Gastrocnemius medialis (tissue), 4 donors: ENCODE results near the gene CLSTN2. TPM values are rescaled to one million over a fixed set of nuclear protein-coding genes. Genes with fewer than 3 reads are reported as not detected.

Experiments
- ATAC-seq, 2 donors: fragments of 150-250 bp; one replicate each; pipeline ENCODE4 v1.9.1; 2016
- DNase-seq, 2 donors: peaks; one replicate each; pipeline ENCODE4 v3.0.0-alpha.2; 2019
- H3K27ac ChIP-seq, 4 donors: fragments of 200-600 bp; sonication (generic); 1 replicate in 1 of 4; 2 replicates in 3 of 4; pipeline ENCODE4 v1.5.1; 2016 to 2018; ENCODE audit warnings: mild to moderate bottlenecking in 2 of 4, moderate library complexity in 1 of 4
- H3K27me3 ChIP-seq, 3 donors: fragments of 200-600 bp; sonication (generic) in 2 of 3; 1 replicate in 1 of 3; 2 replicates in 2 of 3; pipeline versions ENCODE4 v1.5.1 to v1.6.0; 2016 to 2019; ENCODE audit warnings: mild to moderate bottlenecking in 1 of 3, moderate library complexity in 1 of 3
- H3K36me3 ChIP-seq, 2 donors: fragments of 200-600 bp; sonication (generic) in 1 of 2; one replicate each; pipeline ENCODE4 v1.5.1; 2017 to 2018
- H3K4me1 ChIP-seq, 2 donors: fragments of 200-600 bp; sonication (generic) in 1 of 2; one replicate each; pipeline ENCODE4 v1.5.1; 2016 to 2017; ENCODE audit warnings: mild to moderate bottlenecking in 2 of 2
- H3K4me3 ChIP-seq, 4 donors: fragments of 200-600 bp; sonication (generic) in 3 of 4; 1 replicate in 1 of 4; 2 replicates in 3 of 4; pipeline ENCODE4 v1.5.1; 2016 to 2019; ENCODE audit warnings: mild to moderate bottlenecking in 2 of 4
- H3K9me3 ChIP-seq, 3 donors: fragments of 200-600 bp; sonication (generic) in 2 of 3; 1 replicate in 1 of 3; 2 replicates in 2 of 3; pipeline ENCODE4 v1.5.1; 2016 to 2019
- CTCF ChIP-seq, 5 experiments: fragments of 450-650 bp in 3 of 5; fragments of 200-600 bp in 2 of 5; sonication (generic) in 2 of 5; IDR thresholded peaks in 4 of 5; conservative IDR thresholded peaks in 1 of 5; 1 replicate in 4 of 5; 2 replicates in 1 of 5; pipeline ENCODE4 v1.5.1; 2016 to 2019; ENCODE audit warnings: antibody characterized with exemption in 5 of 5, mild to moderate bottlenecking in 3 of 5, moderate library complexity in 3 of 5
- POLR2A ChIP-seq, 2 donors: fragments of 450-650 bp; IDR thresholded peaks; one replicate each; pipeline ENCODE4 v1.6.1; 2017; ENCODE audit warnings: antibody characterized with exemption in 2 of 2, mild to moderate bottlenecking in 2 of 2, moderate library complexity in 2 of 2
- in situ Hi-C, 4 donors: fragments of 200-750 bp; cut with MboI; loops; one replicate each; pipeline versions ENCODE4 v1.15.0 to v1.8.0; 2017; ENCODE audit warnings: low sequenced_read_pairs in 4 of 4
- intact Hi-C: fragments of 100-400 bp; cut with DNase I; formaldehyde crosslinking; loops from one replicate; pipeline ENCODE4 v1.15.1; 2023; ENCODE audit warnings: low total_unique reads
- total RNA-seq, 4 donors: library from RNA; depleted of rRNA; stranded (reverse); fragments of >200 nt; gene quantifications; one replicate each; pipeline versions ENCODE4 v1.1.0 to v1.2.3, GENCODE V29; 2016

CLSTN2 gene
- total RNA-seq, 4 donors from 2014 or later, result 1.1 to 4.9 (median 4.0) TPM

- intact Hi-C loops, result no loop called here
- in situ Hi-C loops, result no loop called here
- no peak for DNase-seq
- ATAC-seq, result no peak
- TF ChIP-seq POLR2A (IDR thresholded peaks at IDR 0.05) (no peak), CTCF (IDR thresholded peaks at IDR 0.05 in 4 of 5, conservative IDR thresholded peaks at IDR 0.05 in 1 of 5) (no peak)
- no peaks in the 10 kb centered on the region for H3K4me1 ChIP-seq
- H3K36me3 ChIP-seq, result no peaks in the 10 kb centered on the region
- no peaks in the 10 kb centered on the region for H3K9me3 ChIP-seq
- no peak overlapping the region for H3K27ac ChIP-seq
- H3K27me3 ChIP-seq, result no peaks in the 10 kb centered on the region
- no peak overlapping the region for H3K4me3 ChIP-seq
Measured at GRCh38 chr3:140073278-140074045, 138.5 kb downstream of the CLSTN2 start.

- Histone ChIP-seq H3K36me3 (no peaks in the 10 kb centered on the region), H3K4me1 (no peaks in the 10 kb centered on the region), H3K27ac (no peak overlapping the region), H3K4me3 (no peak overlapping the region), H3K9me3 (no peaks in the 10 kb centered on the region), H3K27me3 (no peaks in the 10 kb centered on the region)
- ATAC-seq (no peak), DNase-seq (no peak)
- intact Hi-C loops, result no loop called here
- no peak for TF ChIP-seq CTCF (IDR thresholded peaks at IDR 0.05 in 4 of 5, conservative IDR thresholded peaks at IDR 0.05 in 1 of 5)
- no peak for TF ChIP-seq POLR2A (IDR thresholded peaks at IDR 0.05)
- in situ Hi-C loops, result no loop called here
Measured at GRCh38 chr3:140076552-140076951, 141.6 kb downstream of the CLSTN2 start.

- in situ Hi-C loops, result no loop called here
- DNase-seq (no peak), ATAC-seq (no peak)
- no peaks in the 10 kb centered on the region for H3K27me3 ChIP-seq
- intact Hi-C loops, result no loop called here
- TF ChIP-seq POLR2A (IDR thresholded peaks at IDR 0.05) (no peak), CTCF (IDR thresholded peaks at IDR 0.05 in 4 of 5, conservative IDR thresholded peaks at IDR 0.05 in 1 of 5) (no peak)
- H3K9me3 ChIP-seq, result no peaks in the 10 kb centered on the region
- no peak overlapping the region for H3K4me3 ChIP-seq
- no peak overlapping the region for H3K27ac ChIP-seq
- no peaks in the 10 kb centered on the region for H3K4me1 ChIP-seq
- no peaks in the 10 kb centered on the region for H3K36me3 ChIP-seq
Measured at GRCh38 chr3:140077406-140077805, 142.4 kb downstream of the CLSTN2 start.

DNA sequence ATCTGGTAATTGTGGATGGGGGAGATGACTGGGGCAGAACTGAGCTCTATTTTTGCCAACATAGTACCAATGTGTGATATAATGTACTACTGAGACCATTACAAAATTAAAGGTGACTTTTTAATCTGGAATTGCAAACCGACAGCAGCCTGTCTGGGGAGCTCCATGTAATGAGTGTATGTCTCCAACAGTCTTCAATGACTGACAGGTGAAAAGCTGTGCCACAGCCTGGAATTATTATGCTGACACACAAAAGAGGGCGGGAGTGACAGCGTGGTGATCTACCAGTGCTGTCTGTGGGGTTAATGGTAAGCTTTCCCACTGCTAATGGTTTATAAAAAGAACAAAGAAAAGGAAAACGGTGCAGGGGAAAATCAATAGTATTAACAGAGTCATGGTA is 143.4 kb downstream of the CLSTN2 start:
- DNase-seq (no peak), ATAC-seq (no peak)
- no peaks in the 10 kb centered on the region for H3K27me3 ChIP-seq
- no peak overlapping the region for H3K27ac ChIP-seq
- intact Hi-C loops (no loop called here), in situ Hi-C loops (no loop called here)
- no peaks in the 10 kb centered on the region for H3K9me3 ChIP-seq
- TF ChIP-seq POLR2A (IDR thresholded peaks at IDR 0.05) (no peak), CTCF (IDR thresholded peaks at IDR 0.05 in 4 of 5, conservative IDR thresholded peaks at IDR 0.05 in 1 of 5) (no peak)
- no peaks in the 10 kb centered on the region for H3K36me3 ChIP-seq
- no peaks in the 10 kb centered on the region for H3K4me1 ChIP-seq
- no peak overlapping the region for H3K4me3 ChIP-seq

GRCh38 chr3:140078940-140079339 is 144.0 kb downstream of the CLSTN2 start:
- Histone ChIP-seq H3K4me1 (no peaks in the 10 kb centered on the region), H3K9me3 (no peaks in the 10 kb centered on the region), H3K36me3 (no peaks in the 10 kb centered on the region), H3K27ac (no peak overlapping the region), H3K27me3 (no peaks in the 10 kb centered on the region), H3K4me3 (no peak overlapping the region)
- in situ Hi-C loops (no loop called here), intact Hi-C loops (no loop called here)
- TF ChIP-seq CTCF (IDR thresholded peaks at IDR 0.05 in 4 of 5, conservative IDR thresholded peaks at IDR 0.05 in 1 of 5), result no peak
- TF ChIP-seq POLR2A (IDR thresholded peaks at IDR 0.05), result no peak
- ATAC-seq (no peak), DNase-seq (no peak)
